GM18511 (cell line): Measurements from ENCODE around the gene NT5C.

Experiments
- ATAC-seq: cut with Tn5 transposase; IDR thresholded peaks from one replicate; pipeline ENCODE4 v1.9.1; 2021; ENCODE audit warnings: mild to moderate bottlenecking, moderate library complexity; ENCODE audit not compliant: unreplicated experiment

Gene NT5C

DNA sequence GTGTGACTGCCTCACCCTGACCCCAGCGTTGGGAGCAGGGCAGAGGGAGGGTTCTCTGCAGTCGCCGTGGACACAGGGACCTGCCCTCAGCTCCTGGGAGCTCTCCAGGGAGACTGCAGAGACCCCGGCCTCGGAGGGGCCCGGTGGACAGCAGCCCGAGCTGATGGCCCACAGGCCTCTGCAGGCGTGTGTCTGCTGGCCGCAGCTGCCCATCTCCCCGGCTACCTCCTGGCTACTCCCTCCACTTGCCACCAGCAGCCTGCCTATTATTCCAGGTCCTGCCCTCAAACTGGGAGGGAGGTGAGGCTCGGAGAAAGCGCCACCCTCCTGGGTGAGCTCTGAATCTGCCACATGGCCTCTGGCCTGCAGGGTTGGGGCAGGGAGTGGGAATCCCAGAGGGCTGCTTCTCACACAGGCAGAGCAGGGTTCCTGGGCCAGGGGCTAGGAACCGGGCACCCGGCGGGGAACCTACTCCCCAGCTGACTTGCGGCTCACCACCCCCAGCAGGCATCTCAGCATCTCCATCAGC, 36.6 kb downstream of the NT5C start:
- no peak for ATAC-seq

DNA sequence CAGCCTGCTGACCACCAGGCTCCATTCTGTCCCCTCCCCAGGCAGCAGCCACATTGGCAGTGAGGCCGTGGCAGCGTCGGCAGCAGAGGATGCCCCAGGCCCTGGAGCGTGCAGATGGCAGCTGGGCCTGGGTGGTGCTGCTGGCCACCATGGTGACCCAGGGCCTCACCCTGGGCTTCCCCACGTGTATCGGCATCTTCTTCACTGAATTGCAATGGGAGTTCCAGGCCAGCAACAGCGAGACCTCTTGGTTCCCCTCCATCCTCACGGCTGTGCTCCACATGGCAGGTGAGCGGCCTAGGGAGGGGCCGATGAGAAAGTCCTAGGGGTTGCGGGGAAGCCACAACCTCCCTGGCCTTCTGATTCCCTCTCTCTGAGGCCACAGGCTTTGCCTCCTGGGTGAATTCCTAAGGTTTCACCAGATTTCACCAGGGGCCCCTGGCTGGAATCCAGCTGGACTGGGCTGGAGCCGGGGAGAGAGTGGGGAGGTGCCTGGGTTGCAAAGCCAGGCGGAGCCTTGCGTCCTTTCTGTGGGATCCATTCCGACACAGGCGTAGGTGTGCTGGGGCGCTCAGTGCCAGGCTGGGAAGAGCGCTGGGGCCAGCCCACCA, 37.9 kb downstream of the NT5C start:
- no peak for ATAC-seq

DNA sequence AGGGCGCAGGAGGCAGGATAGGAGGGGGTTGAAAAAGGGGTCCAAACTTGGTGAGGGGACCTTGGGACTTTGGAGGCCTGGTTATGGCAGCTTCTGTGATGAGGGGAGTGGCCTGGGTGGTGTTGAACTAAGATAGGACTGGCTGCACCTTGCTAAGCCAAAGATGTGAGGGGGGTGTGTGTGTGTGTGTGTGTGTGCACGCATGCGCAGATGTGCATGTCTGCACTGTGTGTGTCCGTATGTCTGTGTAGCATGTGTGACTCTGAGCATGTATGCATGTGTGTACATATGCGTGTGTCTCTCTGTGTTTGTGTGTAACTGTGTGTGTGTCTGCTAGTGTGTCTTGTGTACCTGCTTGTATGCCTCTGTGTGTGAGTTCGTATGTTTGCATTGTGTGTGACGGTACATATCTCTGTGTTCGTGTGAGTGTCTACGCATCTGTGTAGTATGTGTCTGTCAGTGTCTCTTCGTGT, 39.7 kb downstream of the NT5C start:
- ATAC-seq = no peak

DNA sequence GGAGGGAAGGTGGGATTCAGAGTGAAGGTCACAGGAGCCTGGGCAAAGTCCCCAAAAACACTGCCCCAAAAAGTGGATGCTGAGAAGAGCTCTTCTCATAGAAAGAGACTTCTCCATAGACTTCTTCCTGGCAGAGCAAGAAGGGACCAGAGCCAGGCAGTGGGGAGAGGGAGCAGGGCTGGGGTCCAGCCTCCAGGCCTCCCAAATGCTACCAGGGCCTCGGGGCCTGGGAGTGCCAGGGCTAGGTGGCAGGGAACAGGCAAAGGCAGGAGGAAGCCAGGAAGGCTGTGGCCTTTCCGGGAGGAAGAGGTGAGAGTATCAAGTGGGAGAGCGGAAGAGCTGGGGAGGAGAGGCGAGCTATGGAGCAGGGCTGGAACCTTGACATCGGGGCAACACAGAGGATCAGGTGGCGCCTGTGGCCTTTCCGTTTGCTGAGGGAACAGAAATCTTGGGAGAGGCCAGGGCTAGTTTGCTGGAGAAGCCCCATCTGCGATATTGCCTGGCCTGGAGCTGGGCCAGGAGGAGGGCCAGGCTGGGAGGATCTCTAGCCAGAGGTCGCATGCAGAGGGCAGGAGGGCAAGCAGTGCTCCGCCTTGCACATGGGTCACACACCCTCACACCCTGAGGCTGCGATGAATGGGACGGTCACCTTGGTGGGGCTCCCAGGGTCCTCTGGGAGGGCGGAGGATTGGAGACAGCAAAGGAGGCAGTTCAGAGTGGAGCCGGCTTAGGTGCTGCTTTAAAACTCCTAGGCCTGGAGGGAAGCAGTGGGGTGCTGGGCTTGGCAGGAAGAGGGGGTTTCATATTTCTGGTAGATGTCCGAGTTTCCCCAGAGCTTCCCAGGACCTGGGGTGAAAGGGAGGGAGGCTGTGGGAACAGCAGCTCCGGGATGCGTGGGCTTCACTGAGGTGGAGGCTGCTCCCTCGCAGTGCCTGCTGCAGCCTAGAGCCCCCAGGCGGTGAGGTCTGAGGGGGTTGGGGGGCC, 40.4 kb downstream of the NT5C start:
- no peak for ATAC-seq

DNA sequence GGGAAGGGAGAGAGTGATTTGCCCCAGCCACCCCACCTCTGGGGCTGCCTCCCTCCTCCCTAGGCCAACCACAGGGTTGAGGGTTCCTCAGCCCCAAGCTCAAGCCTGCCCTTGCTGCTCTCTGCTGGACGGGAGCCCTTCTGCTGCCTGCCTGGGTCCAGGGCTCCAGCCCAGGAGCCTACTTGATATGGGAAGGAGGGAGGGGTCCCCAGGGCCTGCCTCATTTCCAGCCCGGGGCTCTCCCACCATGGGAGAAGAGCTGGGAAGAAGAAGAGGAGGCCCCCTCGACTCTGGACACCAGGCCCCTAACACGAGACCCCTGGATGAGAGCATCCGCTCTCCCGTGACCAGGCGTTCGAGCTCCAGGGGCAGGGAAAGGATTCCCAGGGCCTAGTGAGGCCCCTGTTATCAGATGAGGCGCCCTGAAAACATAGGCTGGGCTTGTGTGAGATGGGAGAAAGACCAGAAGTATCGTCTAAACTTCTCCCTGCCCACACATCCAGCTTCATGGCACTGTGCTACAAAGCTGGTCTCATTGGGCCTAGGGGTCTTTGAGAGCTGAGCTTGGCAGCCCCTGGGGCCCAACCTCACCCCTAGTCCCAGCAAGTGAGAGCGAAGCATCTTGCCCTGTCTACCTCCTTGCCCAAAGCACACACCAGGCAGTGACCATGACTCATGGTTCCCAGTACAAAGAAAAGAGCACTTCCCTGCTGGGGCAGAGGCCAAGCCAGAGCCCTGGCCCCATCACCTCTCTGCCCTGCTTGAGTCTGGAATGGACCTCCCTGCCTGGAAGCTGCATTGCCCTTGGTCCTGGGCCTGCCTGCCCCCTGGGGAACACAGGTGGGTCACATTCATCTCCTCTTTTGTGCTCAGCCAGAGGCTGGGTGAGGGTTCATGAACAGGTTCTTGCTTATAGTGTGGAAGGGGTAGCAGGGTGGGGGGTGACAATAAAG, 42.8 kb downstream of the NT5C start:
- peak; percentile 17 for ATAC-seq

DNA sequence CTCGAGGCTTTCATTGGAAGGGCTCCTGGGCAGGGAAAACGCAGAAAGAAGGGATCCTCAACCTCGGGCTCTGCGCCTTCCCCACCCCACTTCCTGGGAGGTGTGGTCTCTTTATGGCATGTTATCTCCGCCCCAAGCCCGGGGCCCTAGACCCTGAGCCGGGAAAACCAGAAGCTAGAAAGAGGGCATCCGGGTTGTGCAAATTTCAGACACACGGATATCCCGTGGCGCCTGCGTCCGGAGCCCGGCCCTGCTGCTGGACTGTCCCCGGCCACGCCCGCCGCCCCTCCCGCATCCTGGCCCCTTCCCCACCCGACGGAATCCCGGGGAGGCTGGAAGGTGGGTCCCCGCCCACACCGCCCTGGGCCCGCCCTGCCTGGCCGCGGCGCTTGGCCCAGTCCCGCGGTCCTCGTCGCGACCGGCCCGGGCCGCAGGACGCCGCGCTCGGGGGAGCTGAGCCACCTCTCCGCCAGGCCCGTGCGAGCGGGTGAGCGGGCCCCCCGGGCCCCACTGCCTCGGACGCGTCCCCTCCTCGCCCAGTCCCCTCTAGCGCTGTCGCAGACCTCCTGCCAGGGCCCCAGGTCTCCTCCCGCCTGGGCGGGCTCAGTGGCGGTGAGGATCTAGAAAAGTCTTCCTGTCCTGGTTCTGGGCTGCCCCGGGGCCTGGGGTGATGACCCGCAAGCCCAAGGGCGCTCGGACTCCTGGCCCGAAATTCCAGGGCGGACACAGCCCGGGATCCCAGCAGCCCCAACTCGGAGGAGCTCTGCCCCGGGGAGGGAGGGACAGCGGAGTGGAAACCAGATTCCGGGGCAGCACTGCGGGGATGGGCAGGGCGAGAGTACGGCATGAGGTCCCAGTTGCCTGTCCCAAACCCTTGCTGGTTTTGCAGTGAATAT, 43.7 kb downstream of the NT5C start, which contains the start of gene SLC16A5:
SLC16A5 (plus strand) TSS at position 397 of the 896 bp plus-strand sequence. CDS start 5,683 bp downstream, outside the sequence.
- ATAC-seq = peak; percentile 61

DNA sequence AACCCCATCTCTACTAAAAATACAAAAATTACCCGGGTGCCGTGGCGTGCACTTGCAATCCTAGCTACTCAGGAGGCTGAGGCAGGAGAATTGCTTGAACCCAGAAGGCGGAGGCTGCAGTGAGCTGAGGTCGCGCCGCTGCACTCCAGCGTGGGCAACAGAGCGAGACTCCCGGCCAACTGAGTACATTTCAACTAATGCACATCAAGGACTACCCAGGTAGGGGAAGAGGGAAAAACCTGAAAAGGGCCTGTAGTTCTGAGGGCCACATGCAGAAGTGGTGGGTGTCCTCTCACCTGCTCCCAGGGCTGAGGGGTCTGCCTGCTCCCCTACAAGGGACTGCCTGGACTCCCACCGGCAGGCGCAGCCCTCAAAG, 44.4 kb downstream of the NT5C start:
- no peak for ATAC-seq

DNA sequence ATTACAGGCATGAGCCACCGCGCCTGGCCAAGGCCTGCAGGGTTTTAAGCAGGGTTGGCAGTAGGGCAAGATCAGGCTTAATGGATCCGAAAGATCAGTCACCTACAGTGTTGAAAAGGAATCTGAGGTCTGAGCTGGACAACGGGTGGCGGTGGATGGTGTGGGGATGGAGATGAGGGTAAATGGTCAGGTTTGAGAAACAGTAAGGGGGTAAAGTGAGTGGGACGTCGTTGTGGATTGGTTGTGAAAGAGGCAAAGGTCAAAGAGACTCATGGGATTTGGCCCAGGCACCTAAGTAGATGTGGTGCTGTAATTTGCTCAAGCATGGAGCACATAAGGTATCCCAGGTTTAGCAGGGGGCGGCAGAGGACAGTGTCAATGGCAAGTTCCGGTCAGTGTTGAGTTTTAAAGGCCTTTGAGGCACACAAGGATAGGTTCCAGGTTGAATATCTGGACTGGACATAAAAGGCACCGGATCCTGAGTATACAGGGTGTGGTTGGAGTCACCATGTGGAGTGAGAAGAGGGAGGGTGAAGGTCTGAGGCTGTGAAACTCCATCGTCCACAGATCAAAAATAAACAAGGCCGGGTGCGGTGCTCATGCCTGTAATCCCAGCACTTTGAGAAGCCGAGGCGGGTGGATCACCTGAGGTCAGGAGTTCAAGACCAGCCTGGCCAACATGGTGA, 44.9 kb downstream of the NT5C start:
- no peak for ATAC-seq

DNA sequence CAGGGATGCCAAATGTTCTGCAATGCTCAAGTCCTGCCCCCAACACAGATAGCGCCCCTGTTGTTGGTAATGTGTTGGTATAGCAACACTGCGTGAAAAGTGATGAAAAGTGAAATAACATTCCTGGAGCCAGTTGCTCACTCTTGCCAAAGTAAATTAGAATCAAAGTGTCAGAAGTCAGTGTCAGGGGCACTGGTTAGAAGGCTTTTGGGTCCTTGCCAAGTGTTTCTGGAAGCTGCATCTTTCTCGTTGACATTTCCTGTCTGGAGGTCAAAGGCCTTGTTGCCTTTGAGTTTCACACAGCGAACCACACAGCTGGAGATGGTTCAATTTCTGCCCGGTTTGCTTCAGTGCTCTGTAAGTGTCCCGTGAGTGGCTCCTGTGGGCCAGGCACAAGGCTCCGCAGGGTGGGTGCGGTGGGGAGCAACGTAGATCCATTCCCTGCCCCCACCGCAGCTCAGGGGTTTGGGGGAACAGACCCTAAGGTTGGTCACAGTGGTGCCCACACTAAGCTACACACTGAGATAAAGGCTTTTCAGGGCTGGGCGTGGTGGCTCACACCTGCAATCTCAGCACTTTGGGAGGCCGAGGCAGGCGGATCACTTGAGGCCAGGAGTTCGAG, 47.4 kb downstream of the NT5C start:
- ATAC-seq = no peak

DNA sequence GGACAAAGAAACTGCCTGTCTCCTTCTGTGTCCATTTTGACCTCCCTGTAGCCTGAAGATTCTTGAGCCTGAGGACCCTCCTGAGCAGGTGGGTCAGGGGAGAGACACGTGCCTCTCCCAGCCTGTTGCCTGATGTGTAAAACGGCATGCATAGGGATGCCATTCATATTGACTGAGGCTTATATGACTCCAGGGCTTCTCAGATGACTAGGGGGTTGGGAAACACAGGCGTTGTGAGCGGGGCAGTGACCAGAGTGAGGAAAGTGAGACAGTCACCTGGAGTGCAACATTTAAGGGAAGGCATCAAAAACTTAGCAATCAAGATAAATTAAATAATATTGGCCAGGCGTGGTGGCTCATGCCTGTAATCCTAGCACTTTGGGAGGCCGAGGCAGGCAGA, 48.9 kb downstream of the NT5C start:
- no peak for ATAC-seq

DNA sequence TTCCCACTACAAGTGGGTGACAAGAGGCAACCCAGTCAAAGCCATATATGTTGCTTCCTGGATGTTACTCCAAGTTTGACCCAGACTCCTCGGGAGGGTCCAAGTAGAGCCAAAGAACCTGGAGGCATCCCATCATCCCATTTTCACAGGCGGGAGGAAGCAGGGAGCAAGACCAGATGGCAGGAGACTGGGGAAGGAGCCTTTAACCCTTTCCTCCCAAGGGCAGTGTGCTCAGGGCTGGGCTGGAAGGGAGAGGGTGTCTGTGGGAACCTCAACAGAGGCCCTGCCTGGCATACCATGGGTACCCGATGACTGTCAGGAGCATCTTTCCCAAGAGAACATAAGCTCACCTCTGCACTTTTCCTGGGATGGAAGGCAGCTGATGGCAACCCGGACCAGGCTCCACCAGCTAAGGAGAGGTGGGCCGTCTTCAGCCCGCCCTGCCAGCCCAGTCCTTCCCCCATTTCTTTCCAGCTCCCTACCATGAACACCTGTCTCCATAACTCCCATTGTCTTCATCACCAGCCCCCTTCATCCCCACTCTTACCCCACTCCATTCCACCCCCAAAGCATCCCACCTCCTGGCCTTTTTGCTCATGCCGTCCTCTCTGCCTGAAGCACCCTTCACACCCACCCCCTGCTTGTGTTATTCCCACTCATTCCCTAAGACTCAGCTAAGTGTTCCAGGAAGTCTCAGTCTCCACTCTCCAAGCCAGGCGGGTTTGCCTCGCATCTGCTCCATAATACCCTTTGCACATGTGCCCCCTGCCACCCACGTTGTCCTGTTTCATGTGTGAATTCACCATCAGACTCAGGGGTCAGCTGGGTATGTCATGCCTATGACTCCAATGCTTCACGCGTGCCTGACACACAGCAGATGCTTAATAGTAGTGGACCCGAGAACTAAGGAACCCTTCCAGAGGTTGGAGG, 49.7 kb downstream of the NT5C start:
- ATAC-seq = no peak
